H7 (cell line): ENCODE results near the gene STK17B. TPM values are rescaled to one million over a fixed set of nuclear protein-coding genes. Genes with fewer than 3 reads are reported as not detected.
"Not testable (repeated sequence)": the region's sequence is repeated elsewhere in the genome, so short reads cannot be mapped to it uniquely, and the experiment has no call there.

Experiments used
- DNase-seq: peaks from one replicate; pipeline ENCODE4 v3.0.0; 2012
- H3K27me3 ChIP-seq: 2 replicates; pipeline ENCODE4 v1.6.0; 2011; ENCODE audit warnings: mild to moderate bottlenecking, low read length; ENCODE audit not compliant: control insufficient read depth, insufficient read depth
- H3K36me3 ChIP-seq: replicated peaks from 2 replicates; pipeline ENCODE4 v1.5.1; 2011; ENCODE audit warnings: low read length; ENCODE audit not compliant: control insufficient read depth, insufficient read depth
- H3K4me3 ChIP-seq: 2 replicates; pipeline ENCODE4 v1.5.1; 2011; ENCODE audit warnings: low read depth, mild to moderate bottlenecking, control low read depth, low read length, moderate library complexity; ENCODE audit not compliant: insufficient read depth
- total RNA-seq: library from RNA; depleted of rRNA; stranded (reverse); fragments of >200 nt; shearing (Covaris generic); gene quantifications from 2 replicates; pipeline ENCODE4 v1.2.3, GENCODE V29; 2014; rRNA removed

STK17B gene
- total RNA-seq, 1 experiment from 2014 or later = 16.2 TPM

DNA sequence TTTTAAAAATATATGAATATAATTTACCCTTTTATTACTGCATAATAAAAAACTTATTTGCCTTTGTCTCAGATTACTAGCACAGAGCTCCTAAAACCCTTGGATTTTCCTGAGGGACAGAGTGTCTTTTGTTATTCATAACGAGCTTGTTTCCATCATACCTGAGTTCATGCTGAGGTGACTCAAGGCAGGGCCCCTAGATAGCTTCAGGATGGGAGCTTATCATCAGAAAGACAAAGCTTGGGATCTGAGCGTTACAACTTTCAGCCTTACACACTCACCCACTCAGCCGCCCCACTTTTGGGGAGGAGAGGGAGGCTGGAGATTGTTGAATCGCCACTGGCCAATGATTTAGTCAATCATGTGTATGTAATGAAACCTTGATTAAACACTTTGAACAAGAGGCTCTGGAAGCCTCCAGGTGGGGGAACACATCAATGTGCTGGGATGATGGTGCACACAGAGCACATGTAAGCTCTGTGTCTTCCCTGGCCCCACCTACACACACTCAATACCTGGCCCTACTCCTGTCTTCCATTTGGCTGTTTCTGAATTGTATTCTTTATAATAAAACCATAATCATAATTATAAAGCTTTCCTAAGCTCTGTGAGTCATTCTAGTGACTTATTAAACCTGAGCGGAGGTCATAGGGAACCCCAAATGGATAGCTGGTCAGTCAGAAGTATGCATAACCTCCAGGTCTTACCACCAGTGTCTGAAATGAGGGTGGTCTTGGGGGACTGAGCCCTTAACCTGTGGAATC is 74.2 kb downstream of the STK17B start:
- H3K36me3 ChIP-seq = no peaks in the 10 kb centered on the region
- H3K27me3 ChIP-seq = no peaks in the 10 kb centered on the region
- no peak overlapping the region for H3K4me3 ChIP-seq
- DNase-seq = peak; percentile 38

GRCh38 chr2:196096264-196096663 is 75.1 kb downstream of the STK17B start:
- Histone ChIP-seq H3K4me3 (no peak overlapping the region), H3K36me3 (no peaks in the 10 kb centered on the region), H3K27me3 (no peaks in the 10 kb centered on the region)
- no peak for DNase-seq

DNA sequence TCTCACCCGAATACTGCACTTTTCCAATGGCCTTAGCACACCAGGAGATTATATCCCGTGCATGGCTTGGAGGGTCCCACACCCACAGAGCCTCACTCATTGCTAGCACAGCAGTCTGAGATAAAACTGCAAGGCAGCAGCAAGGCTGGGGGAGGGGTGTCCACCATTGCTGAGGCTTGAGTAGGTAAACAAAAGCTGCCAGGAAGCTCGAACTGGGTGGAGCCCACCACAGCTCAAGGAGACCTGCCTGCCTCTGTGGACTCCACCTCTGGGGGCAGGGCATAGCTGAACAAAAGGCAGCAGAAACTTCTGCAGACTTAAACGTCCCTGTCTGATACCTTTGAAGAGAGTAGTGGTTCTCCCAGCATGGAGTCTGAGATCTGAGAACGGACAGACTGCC is 81.9 kb downstream of the STK17B start:
- not testable (repeated sequence) for H3K4me3 ChIP-seq, H3K27me3 ChIP-seq, DNase-seq, H3K36me3 ChIP-seq

DNA sequence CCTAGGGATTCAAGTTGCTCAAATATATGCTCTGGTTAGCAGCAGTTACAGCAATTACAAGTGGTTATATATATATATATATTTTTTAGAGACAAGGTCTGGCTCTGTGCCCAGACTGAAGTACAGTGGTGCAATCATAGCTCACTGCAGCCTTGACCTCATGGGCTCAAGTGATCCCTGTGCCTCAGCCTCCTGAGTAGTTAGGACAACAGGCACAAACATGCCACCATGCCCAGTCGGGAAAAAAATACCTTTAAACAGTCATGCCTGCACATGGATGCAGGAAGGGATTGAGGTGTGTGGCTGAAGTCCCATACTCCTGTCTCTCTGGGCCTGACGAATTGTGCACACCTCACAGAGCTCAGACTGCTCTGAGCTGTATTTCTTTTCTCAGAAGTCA is 83.2 kb downstream of the STK17B start:
- H3K4me3 ChIP-seq = no peak overlapping the region
- no peaks in the 10 kb centered on the region for H3K36me3 ChIP-seq
- DNase-seq = no peak

DNA sequence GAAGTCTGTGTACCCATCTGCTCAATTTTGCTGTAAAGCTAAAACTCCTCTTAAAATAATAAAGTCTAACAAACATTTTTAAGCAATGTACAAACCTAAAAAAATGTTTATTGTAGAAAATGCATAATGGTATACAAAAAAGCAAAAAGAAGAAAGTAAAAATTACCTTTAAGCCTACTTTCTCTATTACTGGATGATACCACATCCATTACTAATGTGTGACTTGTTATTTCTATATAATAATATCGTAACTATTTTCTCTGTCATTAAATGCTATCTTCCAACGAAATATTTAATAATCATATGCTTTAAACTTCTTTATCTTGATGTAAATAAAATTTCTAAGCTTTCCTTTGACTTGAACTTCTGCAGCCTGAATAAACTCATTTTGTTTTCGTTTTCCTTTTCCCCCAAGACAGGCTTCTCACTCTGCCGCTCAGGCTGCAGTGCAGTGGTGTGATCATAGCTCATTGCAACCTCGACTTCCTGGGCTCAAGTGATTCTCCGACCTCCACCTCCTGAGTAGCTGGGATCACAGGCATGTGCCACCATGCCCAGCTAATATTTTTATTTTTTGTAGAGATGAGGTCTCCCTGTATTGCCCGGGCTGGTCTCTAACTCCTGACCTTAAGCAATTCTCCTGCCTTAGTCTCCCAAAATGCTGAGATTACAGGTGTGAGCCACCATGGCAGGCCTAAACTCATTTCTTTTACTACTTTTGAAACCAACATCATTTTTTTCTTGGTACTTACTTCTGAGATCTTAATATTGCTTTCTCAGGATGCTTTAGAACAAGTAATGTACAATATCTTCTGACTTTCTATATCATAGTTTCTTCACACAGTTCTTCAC is 84.6 kb downstream of the STK17B start:
- H3K36me3 ChIP-seq = no peaks in the 10 kb centered on the region
- no peaks in the 10 kb centered on the region for H3K27me3 ChIP-seq
- DNase-seq = no peak
- no peak overlapping the region for H3K4me3 ChIP-seq

More for the DNA sequence above, 83.2 kb downstream of the STK17B start:
- H3K27me3 ChIP-seq = no peaks in the 10 kb centered on the region

GRCh38 chr2:196083601-196084000 is 87.8 kb downstream of the STK17B start:
- no peak for DNase-seq
- H3K36me3 ChIP-seq = no peaks in the 10 kb centered on the region

More at GRCh38 chr2:196083601-196084000, 87.8 kb downstream of the STK17B start:
- Histone ChIP-seq H3K27me3 (no peaks in the 10 kb centered on the region), H3K4me3 (no peak overlapping the region)

Other genes with a start within 250 kb of the STK17B start
- gene DNAH7, start 102.7 kb downstream of the STK17B start, total RNA-seq = under 0.01 TPM in 1 of 2 replicates, not detected in the other